ENCODE results near the gene TMPRSS7. TPM values are rescaled to one million over a fixed set of nuclear protein-coding genes. Genes with fewer than 3 reads are reported as not detected.

Gene TMPRSS7
- total and polyA plus RNA-seq, 3 donors from 2014 or later = 2.0 to 5.8 (median 2.8) TPM

- Histone ChIP-seq H3K9me3 (no peaks in the 10 kb centered on the region), H3K27me3 (no peaks in the 10 kb centered on the region), H3K4me1 (peaks cover 13% of the 10 kb centered on the region), H3K27ac (no peak overlapping the region), H3K4me3 (no peak overlapping the region), H3K36me3 (ENCODE audit: low read depth, missing control alignments) (no peaks in the 10 kb centered on the region)
- 77 to 88% methylated on average over 5 of the region's 5 CpGs for WGBS, 2 donors
- TF ChIP-seq CTCF (IDR thresholded peaks at IDR 0.05) (no peak), POLR2A (IDR thresholded peaks at IDR 0.05) (no peak)
- no peak for DNase-seq
- intact Hi-C loops (cut with DNase I; ENCODE audit: low total_unique reads) = no loop called here
These were observed 90.5 kb downstream of the TMPRSS7 start for GRCh38 chr3:112124907-112125607.

- intact Hi-C loops (cut with DNase I; ENCODE audit: low total_unique reads) = no loop called here
- Histone ChIP-seq H3K27me3 (no peaks in the 10 kb centered on the region), H3K4me1 (peaks cover 11% of the 10 kb centered on the region), H3K4me3 (no peak overlapping the region), H3K36me3 (ENCODE audit: low read depth, missing control alignments) (no peaks in the 10 kb centered on the region), H3K27ac (no peak overlapping the region), H3K9me3 (no peaks in the 10 kb centered on the region)
- WGBS, 2 donors = 76 to 85% methylated on average over 1 of the region's 1 CpG
- DNase-seq = no peak
- no peak for TF ChIP-seq POLR2A (IDR thresholded peaks at IDR 0.05)
- no peak for TF ChIP-seq CTCF (IDR thresholded peaks at IDR 0.05)
These were observed 92.0 kb downstream of the TMPRSS7 start for GRCh38 chr3:112126511-112126911.

GRCh38 chr3:112127522-112128494 is 93.3 kb downstream of the TMPRSS7 start:
- 56 to 66% methylated on average over 10 of the region's 10 CpGs for WGBS, 2 donors

More at GRCh38 chr3:112127522-112128494, 93.3 kb downstream of the TMPRSS7 start:
- Histone ChIP-seq H3K9me3 (no peaks in the 10 kb centered on the region), H3K4me3 (no peak overlapping the region), H3K36me3 (ENCODE audit: low read depth, missing control alignments) (no peaks in the 10 kb centered on the region), H3K27me3 (no peaks in the 10 kb centered on the region), H3K27ac (no peak overlapping the region), H3K4me1 (peaks cover 11% of the 10 kb centered on the region)
- intact Hi-C loops (cut with DNase I; ENCODE audit: low total_unique reads) = no loop called here
- DNase-seq = no peak
- TF ChIP-seq CTCF (IDR thresholded peaks at IDR 0.05) (no peak), POLR2A (IDR thresholded peaks at IDR 0.05) (no peak)
